Measurements from ENCODE around the gene STXBP2. TPM values are rescaled to one million over a fixed set of nuclear protein-coding genes. Genes with fewer than 3 reads are reported as not detected.

The STXBP2 gene
- total and polyA plus RNA-seq, 9 of the 15 experiments (the other 6 are each of a cell fraction or from before 2014, with no cell fraction given) = 2.5 to 163 (median 71.3) TPM

DNA sequence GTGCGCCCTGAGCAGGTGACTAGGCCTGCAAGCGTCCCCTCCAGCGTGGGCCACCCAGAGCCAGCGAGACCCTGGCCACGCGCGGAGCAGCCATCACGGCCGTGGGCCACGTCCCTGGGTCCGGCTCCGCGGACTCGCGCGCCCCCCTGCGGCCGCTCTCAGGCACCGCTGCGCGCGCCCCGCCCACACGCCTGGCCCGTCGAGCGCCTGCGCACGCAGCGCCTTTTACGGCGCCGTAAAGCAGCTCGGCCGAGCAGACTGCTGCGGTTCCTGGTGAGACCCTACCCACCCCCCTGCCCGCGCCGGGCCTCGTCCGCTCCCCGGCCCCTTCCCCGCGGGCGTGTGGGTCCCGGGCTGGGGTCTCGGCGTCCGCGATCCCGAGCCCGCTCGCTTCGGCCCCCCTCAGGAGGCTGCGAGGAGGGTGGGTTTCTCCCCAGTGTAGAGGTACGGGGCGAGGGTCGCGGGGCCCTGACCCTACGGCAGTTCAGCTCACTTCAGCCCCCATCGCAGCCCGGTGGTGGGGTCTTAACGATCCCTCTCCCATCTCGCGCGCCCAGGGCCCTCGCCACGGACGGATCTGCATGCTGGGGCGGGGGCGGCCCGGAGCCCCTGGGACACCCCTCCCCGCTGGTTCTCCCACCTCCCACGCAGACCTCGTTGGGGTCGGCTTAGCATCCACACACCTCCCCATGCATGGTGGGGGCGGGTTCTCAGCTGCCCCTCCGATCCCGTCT is 43.9 kb downstream of the STXBP2 start, which contains the start of gene TRAPPC5 (continued):
- TF ChIP-seq, protein P1, sequence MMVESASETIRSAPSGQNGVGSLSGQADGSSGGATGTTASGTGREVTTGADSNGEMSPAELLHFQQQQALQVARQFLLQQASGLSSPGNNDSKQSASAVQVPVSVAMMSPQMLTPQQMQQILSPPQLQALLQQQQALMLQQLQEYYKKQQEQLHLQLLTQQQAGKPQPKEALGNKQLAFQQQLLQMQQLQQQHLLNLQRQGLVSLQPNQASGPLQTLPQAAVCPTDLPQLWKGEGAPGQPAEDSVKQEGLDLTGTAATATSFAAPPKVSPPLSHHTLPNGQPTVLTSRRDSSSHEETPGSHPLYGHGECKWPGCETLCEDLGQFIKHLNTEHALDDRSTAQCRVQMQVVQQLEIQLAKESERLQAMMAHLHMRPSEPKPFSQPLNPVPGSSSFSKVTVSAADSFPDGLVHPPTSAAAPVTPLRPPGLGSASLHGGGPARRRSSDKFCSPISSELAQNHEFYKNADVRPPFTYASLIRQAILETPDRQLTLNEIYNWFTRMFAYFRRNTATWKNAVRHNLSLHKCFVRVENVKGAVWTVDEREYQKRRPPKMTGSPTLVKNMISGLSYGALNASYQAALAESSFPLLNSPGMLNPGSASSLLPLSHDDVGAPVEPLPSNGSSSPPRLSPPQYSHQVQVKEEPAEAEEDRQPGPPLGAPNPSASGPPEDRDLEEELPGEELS (CRISPR knock-in tag; IDR thresholded peaks at IDR 0.05; ENCODE audit: borderline replicate concordance) = no peak
- TF ChIP-seq, protein P2, sequence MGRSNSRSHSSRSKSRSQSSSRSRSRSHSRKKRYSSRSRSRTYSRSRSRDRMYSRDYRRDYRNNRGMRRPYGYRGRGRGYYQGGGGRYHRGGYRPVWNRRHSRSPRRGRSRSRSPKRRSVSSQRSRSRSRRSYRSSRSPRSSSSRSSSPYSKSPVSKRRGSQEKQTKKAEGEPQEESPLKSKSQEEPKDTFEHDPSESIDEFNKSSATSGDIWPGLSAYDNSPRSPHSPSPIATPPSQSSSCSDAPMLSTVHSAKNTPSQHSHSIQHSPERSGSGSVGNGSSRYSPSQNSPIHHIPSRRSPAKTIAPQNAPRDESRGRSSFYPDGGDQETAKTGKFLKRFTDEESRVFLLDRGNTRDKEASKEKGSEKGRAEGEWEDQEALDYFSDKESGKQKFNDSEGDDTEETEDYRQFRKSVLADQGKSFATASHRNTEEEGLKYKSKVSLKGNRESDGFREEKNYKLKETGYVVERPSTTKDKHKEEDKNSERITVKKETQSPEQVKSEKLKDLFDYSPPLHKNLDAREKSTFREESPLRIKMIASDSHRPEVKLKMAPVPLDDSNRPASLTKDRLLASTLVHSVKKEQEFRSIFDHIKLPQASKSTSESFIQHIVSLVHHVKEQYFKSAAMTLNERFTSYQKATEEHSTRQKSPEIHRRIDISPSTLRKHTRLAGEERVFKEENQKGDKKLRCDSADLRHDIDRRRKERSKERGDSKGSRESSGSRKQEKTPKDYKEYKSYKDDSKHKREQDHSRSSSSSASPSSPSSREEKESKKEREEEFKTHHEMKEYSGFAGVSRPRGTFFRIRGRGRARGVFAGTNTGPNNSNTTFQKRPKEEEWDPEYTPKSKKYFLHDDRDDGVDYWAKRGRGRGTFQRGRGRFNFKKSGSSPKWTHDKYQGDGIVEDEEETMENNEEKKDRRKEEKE (IDR thresholded peaks at IDR 0.05; ENCODE audit: borderline replicate concordance in 1 of 2, control insufficient read depth in 1 of 2, low read depth in 2 of 2, low read length in 1 of 2) = no peak
- peak; percentile 95; the same call in 1 of the 2 replicates for TF ChIP-seq KLF13 (tag; IDR thresholded peaks at IDR 0.05; ENCODE audit: borderline replicate concordance, low read depth)
- TF ChIP-seq, protein P3, sequence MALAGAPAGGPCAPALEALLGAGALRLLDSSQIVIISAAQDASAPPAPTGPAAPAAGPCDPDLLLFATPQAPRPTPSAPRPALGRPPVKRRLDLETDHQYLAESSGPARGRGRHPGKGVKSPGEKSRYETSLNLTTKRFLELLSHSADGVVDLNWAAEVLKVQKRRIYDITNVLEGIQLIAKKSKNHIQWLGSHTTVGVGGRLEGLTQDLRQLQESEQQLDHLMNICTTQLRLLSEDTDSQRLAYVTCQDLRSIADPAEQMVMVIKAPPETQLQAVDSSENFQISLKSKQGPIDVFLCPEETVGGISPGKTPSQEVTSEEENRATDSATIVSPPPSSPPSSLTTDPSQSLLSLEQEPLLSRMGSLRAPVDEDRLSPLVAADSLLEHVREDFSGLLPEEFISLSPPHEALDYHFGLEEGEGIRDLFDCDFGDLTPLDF (CRISPR knock-in tag; IDR thresholded peaks at IDR 0.05) = no peak
- TF ChIP-seq ZBTB1 (CRISPR knock-in tag; IDR thresholded peaks at IDR 0.05; ENCODE audit: borderline replicate concordance, low read depth) = 0 out of 2 replicates have a peak, but pooled peaks have one; percentile 31
- TF ChIP-seq HDAC2 (IDR thresholded peaks at IDR 0.05) = no peak
- no peak for TF ChIP-seq CREB1 (IDR thresholded peaks at IDR 0.05)
- no peak for TF ChIP-seq CREB1 (CRISPR knock-in tag; IDR thresholded peaks at IDR 0.05)
- TF ChIP-seq SPI1 (IDR thresholded peaks at IDR 0.05; ENCODE audit: borderline replicate concordance, low read depth, low read length) = no peak
- no peak for TF ChIP-seq DNMT1 (IDR thresholded peaks at IDR 0.05)
- TF ChIP-seq ESRRA (IDR thresholded peaks at IDR 0.05; ENCODE audit: borderline replicate concordance, low read depth) = peak; percentile 67
- no peak for TF ChIP-seq ZNF668 (CRISPR knock-in tag; IDR thresholded peaks at IDR 0.05)
- TF ChIP-seq JUNB (CRISPR knock-in tag; conservative IDR thresholded peaks at IDR 0.05) = no peak
- TF ChIP-seq TFAP4 (CRISPR knock-in tag; IDR thresholded peaks at IDR 0.05; ENCODE audit: borderline replicate concordance) = peak; percentile 22; the same call in 1 of the 2 replicates
- TF ChIP-seq FOXP1 (CRISPR knock-in tag; IDR thresholded peaks at IDR 0.05) = peak; percentile 80
- no peak for TF ChIP-seq HIVEP1 (CRISPR knock-in tag; IDR thresholded peaks at IDR 0.05)
- no peak for TF ChIP-seq ARID2 (IDR thresholded peaks at IDR 0.05)
- no peak for TF ChIP-seq ZNF444 (CRISPR knock-in tag; IDR thresholded peaks at IDR 0.05)
- TF ChIP-seq CEBPG (CRISPR knock-in tag; IDR thresholded peaks at IDR 0.05) = no peak
- TF ChIP-seq CEBPG (tag; conservative IDR thresholded peaks at IDR 0.05 in 1 of 2, IDR thresholded peaks at IDR 0.05 in 1 of 2) = no peak
- TF ChIP-seq CEBPB (tag; IDR thresholded peaks at IDR 0.05) = no peak
